Measurements from ENCODE around the gene ZG16B.

GRCh38 chr16:2874912-2875362 lies 44.8 kb downstream of the ZG16B start:
- TF ChIP-seq CTCF (IDR thresholded peaks at IDR 0.05) (peak in 1 of 3 donors; percentile 87), POLR2A (IDR thresholded peaks at IDR 0.05) (no peak)

Data from lower leg skin (tissue), 3 donors.